Neural progenitor cell (in vitro differentiated cells): ENCODE measurements around the gene WAS.

Source experiments
- CTCF ChIP-seq: fragments of 200-600 bp; sonication (generic); IDR thresholded peaks from 2 replicates; pipeline ENCODE4 v1.5.1; 2017; ENCODE audit warnings: antibody characterized with exemption, mild to moderate bottlenecking
- EZH2phosphoT487 ChIP-seq: fragments of 200-600 bp; sonication (generic); IDR thresholded peaks from 2 replicates; pipeline ENCODE4 v1.6.1; 2017; ENCODE audit warnings: antibody characterized with exemption

GRCh38 chrX:48728653-48729052 lies 45.1 kb downstream of the WAS start:
- TF ChIP-seq CTCF (no peak), EZH2phosphoT487 (no peak)
